PC-3 (cell line): ENCODE results near the gene NOC4L. TPM values are rescaled to one million over a fixed set of nuclear protein-coding genes. Genes with fewer than 3 reads are reported as not detected.

Experiments
- ATAC-seq: fragments of 200-7000 bp; cut with Tn5 transposase; 2 replicates; pipeline ENCODE4 v1.9.1; 2020; ENCODE audit warnings: mild to moderate bottlenecking, moderate library complexity
- BruUV-seq: library from RNA; stranded (reverse); fragments of 400-500 nt; replicated peaks from 2 replicates; lab custom pipeline; 2021; lab: Mats Ljungman, UMichigan
- CTCF ChIA-PET: fragments of 300-600 bp; sonication (Branson Sonifier 250); formaldehyde crosslinking; loops from one replicate; lab custom pipeline; 2022; ENCODE audit warnings: antibody characterized with exemption; lab: Charles Lee
- POLR2A ChIA-PET: fragments of 300-600 bp; sonication (Branson Sonifier 250); formaldehyde crosslinking; loops from one replicate; lab custom pipeline; 2022; ENCODE audit warnings: antibody characterized with exemption; ENCODE audit not compliant: unreplicated experiment; lab: Charles Lee
- DNase-seq: peaks from one replicate; pipeline ENCODE4 v3.0.0-alpha.2; 2015
- H2AFZ ChIP-seq: fragments of 300-600 bp; sonication (generic); 2 replicates; pipeline ENCODE4 v1.6.0; 2016; ENCODE audit warnings: antibody characterized with exemption, low read length
- H3F3A ChIP-seq: fragments of 300-600 bp; sonication (generic); one replicate; pipeline ENCODE4 v1.6.0; 2017; ENCODE audit warnings: antibody characterized with exemption, low read length, control low read depth, mild to moderate bottlenecking; ENCODE audit not compliant: unreplicated experiment
- H3K27ac ChIP-seq: fragments of 300-600 bp; sonication (generic); 2 replicates; pipeline ENCODE4 v1.5.1; 2016; ENCODE audit warnings: mild to moderate bottlenecking, low read length
- H3K27me3 ChIP-seq: fragments of 300-600 bp; sonication (generic); 2 replicates; pipeline ENCODE4 v1.6.1; 2016; ENCODE audit warnings: low read length, mixed read lengths
- H3K36me3 ChIP-seq: fragments of 300-600 bp; sonication (generic); 2 replicates; pipeline ENCODE4 v1.6.1; 2016; ENCODE audit warnings: low read depth, mixed run types, low read length, mixed read lengths
- H3K4me1 ChIP-seq: fragments of 300-600 bp; sonication (generic); 2 replicates; pipeline ENCODE4 v1.5.1; 2016; ENCODE audit warnings: low read length; ENCODE audit not compliant: insufficient read depth
- H3K4me2 ChIP-seq: fragments of 300-600 bp; sonication (generic); 2 replicates; pipeline ENCODE4 v1.6.0; 2016; ENCODE audit warnings: low read length
- H3K4me3 ChIP-seq: fragments of 300-600 bp; sonication (generic); 2 replicates; pipeline ENCODE4 v1.5.1; 2016; ENCODE audit warnings: mild to moderate bottlenecking, low read length, mixed read lengths
- H3K79me2 ChIP-seq: fragments of 300-600 bp; sonication (generic); 2 replicates; pipeline ENCODE4 v1.6.1; 2017; ENCODE audit warnings: low read length, mixed read lengths
- H3K9ac ChIP-seq: fragments of 300-600 bp; sonication (generic); 2 replicates; pipeline ENCODE4 v1.6.0; 2016; ENCODE audit warnings: mild to moderate bottlenecking, low read length
- H3K9me2 ChIP-seq: fragments of 300-600 bp; sonication (generic); replicated peaks from 2 replicates; pipeline ENCODE4 v1.6.1; 2016; ENCODE audit warnings: mixed run types, low read length, mixed read lengths
- H3K9me3 ChIP-seq: fragments of 300-600 bp; sonication (generic); 2 replicates; pipeline ENCODE4 v1.6.1; 2016; ENCODE audit warnings: low read length, mixed read lengths
- H4K20me1 ChIP-seq: fragments of 300-600 bp; sonication (generic); 2 replicates; pipeline ENCODE4 v1.6.1; 2016; ENCODE audit warnings: low read length, mixed read lengths
- CTCF ChIP-seq: fragments of 300-600 bp; sonication (generic); conservative IDR thresholded peaks from 2 replicates; pipeline ENCODE4 v1.5.1; 2017; ENCODE audit warnings: antibody characterized with exemption, low read depth, mild to moderate bottlenecking, low read length
- EZH2 ChIP-seq: fragments of 300-600 bp; sonication (generic); IDR thresholded peaks from one replicate; pipeline ENCODE4 v1.6.1; 2017; ENCODE audit warnings: antibody characterized with exemption, mild to moderate bottlenecking, low read length; ENCODE audit not compliant: unreplicated experiment
- EZH2phosphoT487 ChIP-seq: fragments of 300-600 bp; sonication (generic); IDR thresholded peaks from 2 replicates; pipeline ENCODE4 v1.6.1; 2018; ENCODE audit warnings: mild to moderate bottlenecking, antibody characterized with exemption, low read length, borderline replicate concordance
- intact Hi-C: fragments of 100-400 bp; cut with micrococcal nuclease; formaldehyde crosslinking; loops from 2 replicates; pipeline ENCODE4 v1.9.0; 2023
- total RNA-seq: library from RNA; depleted of rRNA; stranded (reverse); fragments of >200 nt; gene quantifications from 2 replicates; pipeline ENCODE4 v1.2.3, GENCODE V29; 2014

NOC4L gene
- total RNA-seq, 1 experiment from 2014 or later, result 44.4 TPM

DNA sequence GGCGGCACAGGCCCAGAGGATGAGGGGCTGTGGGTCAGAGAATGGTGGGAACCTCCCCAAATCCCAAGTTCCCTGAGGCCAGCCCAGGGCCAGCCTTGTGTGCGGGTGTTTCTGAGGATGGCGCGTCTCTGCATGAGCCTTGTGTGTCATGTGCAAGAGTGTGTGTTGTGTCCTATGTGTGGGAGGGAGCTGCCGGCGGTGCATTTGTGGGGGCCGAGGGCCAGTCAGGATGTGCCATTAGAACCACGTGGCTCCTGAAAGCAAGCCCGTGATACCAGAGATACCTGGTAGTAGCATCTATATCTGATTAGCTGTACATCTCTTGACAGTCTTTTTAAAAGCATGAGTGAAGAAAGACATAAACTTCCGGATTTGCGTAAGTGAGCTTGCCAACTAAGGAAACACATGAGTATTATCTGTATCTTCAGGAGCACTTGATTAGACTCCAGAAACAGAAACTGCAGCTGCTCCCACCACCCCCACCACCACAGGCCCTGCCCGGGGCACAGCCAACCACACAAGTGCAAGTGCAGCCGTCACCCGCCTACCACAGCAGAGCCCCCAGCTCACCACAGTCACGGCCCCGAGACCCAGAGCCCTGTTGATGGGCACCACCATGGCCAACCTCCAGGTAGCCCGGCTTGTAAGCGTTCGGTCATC lies 19.4 kb upstream of the NOC4L start:
- Histone ChIP-seq H3K4me2 (no peak overlapping the region), H3K9me3 (no peaks in the 10 kb centered on the region), H3K36me3 (peaks cover 62% of the 10 kb centered on the region), H2AFZ (no peak overlapping the region), H3K79me2 (no peaks in the 10 kb centered on the region), H3K27ac (no peak overlapping the region), H3K27me3 (no peaks in the 10 kb centered on the region), H3K4me3 (no peak overlapping the region), H3K4me1 (peaks cover 3% of the 10 kb centered on the region; the same call in 1 of the 2 replicates), H4K20me1 (no peaks in the 10 kb centered on the region), H3K9me2 (no peaks in the 10 kb centered on the region), H3K9ac (no peak overlapping the region), H3F3A (no peaks in the 10 kb centered on the region)
- no peak for ATAC-seq
- no TSS peak for BruUV-seq
- ChIA-PET CTCF (no interaction called here), POLR2A (no interaction called here)
- no peak for TF ChIP-seq EZH2
- no peak for TF ChIP-seq EZH2phosphoT487
- no peak for TF ChIP-seq CTCF
- intact Hi-C loops, result no loop called here
- no peak for DNase-seq

DNA sequence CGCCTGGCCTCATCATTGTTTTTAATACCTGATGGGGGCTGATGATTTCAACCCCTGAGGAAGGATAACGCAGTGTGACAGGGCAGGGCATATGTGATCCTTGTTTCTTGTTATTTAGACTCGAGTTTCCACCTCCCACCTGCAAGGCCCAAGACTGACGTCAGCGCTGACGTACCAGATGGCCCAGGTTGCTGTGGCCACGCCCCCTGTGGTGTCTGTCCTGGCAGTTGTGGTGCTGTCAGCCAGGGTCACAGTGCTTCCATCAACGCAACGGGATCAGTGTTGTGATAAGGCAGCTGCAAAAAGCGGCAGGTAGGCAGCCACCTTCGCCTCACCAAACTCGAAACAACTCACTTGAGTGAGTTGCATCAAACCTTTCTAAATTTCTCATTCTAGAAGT lies 18.5 kb upstream of the NOC4L start:
- no peak overlapping the region for H3K4me3 ChIP-seq
- no peaks in the 10 kb centered on the region for H3K27me3 ChIP-seq
- peaks cover 3% of the 10 kb centered on the region; the same call in 1 of the 2 replicates for H3K4me1 ChIP-seq
- H3K79me2 ChIP-seq, result no peaks in the 10 kb centered on the region
- H3F3A ChIP-seq, result no peaks in the 10 kb centered on the region
- intact Hi-C loops, result no loop called here
- peaks cover 58% of the 10 kb centered on the region for H3K36me3 ChIP-seq
- TF ChIP-seq EZH2phosphoT487, result no peak
- no peak for TF ChIP-seq EZH2
- no peak for TF ChIP-seq CTCF
- ChIA-PET CTCF (no interaction called here), POLR2A (no interaction called here)
- H3K4me2 ChIP-seq, result no peak overlapping the region
- H3K27ac ChIP-seq, result no peak overlapping the region
- DNase-seq (no peak), ATAC-seq (no peak)
- H2AFZ ChIP-seq, result no peak overlapping the region
- H3K9me2 ChIP-seq, result no peaks in the 10 kb centered on the region
- BruUV-seq, result no TSS peak
- no peak overlapping the region for H3K9ac ChIP-seq
- no peaks in the 10 kb centered on the region for H3K9me3 ChIP-seq
- H4K20me1 ChIP-seq, result no peaks in the 10 kb centered on the region

- TF ChIP-seq EZH2 (no peak), EZH2phosphoT487 (no peak), CTCF (no peak)
- no peak overlapping the region for H3K9ac ChIP-seq
- CTCF ChIA-PET, result no interaction called here
- no peak for DNase-seq
- POLR2A ChIA-PET, result no interaction called here
- H3K4me3 ChIP-seq, result no peak overlapping the region
- H3K79me2 ChIP-seq, result no peaks in the 10 kb centered on the region
- no peak overlapping the region for H2AFZ ChIP-seq
- ATAC-seq, result no peak
- no peaks in the 10 kb centered on the region for H3K9me2 ChIP-seq
- no peak overlapping the region for H3K27ac ChIP-seq
- H4K20me1 ChIP-seq, result no peaks in the 10 kb centered on the region
- peaks cover 54% of the 10 kb centered on the region for H3K36me3 ChIP-seq
- H3K4me2 ChIP-seq, result no peak overlapping the region
- no TSS peak for BruUV-seq
- H3K27me3 ChIP-seq, result no peaks in the 10 kb centered on the region
- peaks cover 3% of the 10 kb centered on the region; the same call in 1 of the 2 replicates for H3K4me1 ChIP-seq
- H3K9me3 ChIP-seq, result no peaks in the 10 kb centered on the region
- intact Hi-C loops, result no loop called here
- H3F3A ChIP-seq, result no peaks in the 10 kb centered on the region
These were observed 17.2 kb upstream of the NOC4L start for GRCh38 chr12:132127041-132127440.
